ENCODE results near the gene DNAJC6.

- no peak for TF ChIP-seq CTCF (IDR thresholded peaks at IDR 0.05)
- no peak for TF ChIP-seq EP300 (IDR thresholded peaks at IDR 0.05)
- TF ChIP-seq POLR2A (IDR thresholded peaks at IDR 0.05): no peak
These were observed 83.2 kb downstream of the DNAJC6 start for GRCh38 chr1:65392497-65392896.
